ENCODE data around the gene HOXD9.

GRCh38 chr2:176170602-176171305, 48.2 kb downstream of the HOXD9 start:
- TF ChIP-seq POLR2A (IDR thresholded peaks at IDR 0.05) = no peak
- no peak for TF ChIP-seq EP300 (IDR thresholded peaks at IDR 0.05)
- TF ChIP-seq CTCF (IDR thresholded peaks at IDR 0.05) = no peak
- no peak for TF ChIP-seq POLR2AphosphoS5 (IDR thresholded peaks at IDR 0.05)

All from stomach (tissue), 4 donors.